ENCODE measurements around the gene APMAP. TPM values are rescaled to one million over a fixed set of nuclear protein-coding genes. Genes with fewer than 3 reads are reported as not detected.

The APMAP gene
- total and polyA plus RNA-seq, 2 of the 13 experiments (the other 11 are each of a cell fraction or from before 2014, with no cell fraction given): 168 to 214 TPM

- peak; percentile 43; the same call in 1 of the 2 replicates for TF ChIP-seq ZFX (CRISPR knock-in tag; IDR thresholded peaks at IDR 0.05; ENCODE audit: low read depth)
- no peak for TF ChIP-seq TERF1 (CRISPR knock-in tag; IDR thresholded peaks at IDR 0.05)
- TF ChIP-seq RXRA (CRISPR knock-in tag; IDR thresholded peaks at IDR 0.05): peak; percentile 50; the same call in 1 of the 2 replicates
- no peak; the same call in 1 of the 2 replicates for TF ChIP-seq FOXO1 (CRISPR knock-in tag; IDR thresholded peaks at IDR 0.05)
- TF ChIP-seq MBD4 (IDR thresholded peaks at IDR 0.05; ENCODE audit: borderline replicate concordance, low read length): no peak
- peak in 1 of 2 experiments; percentile 42; a peak in 1 of 4 replicates for TF ChIP-seq KLF16 (CRISPR knock-in tag; IDR thresholded peaks at IDR 0.05)
- no peak for TF ChIP-seq SP1 (IDR thresholded peaks at IDR 0.05)
- TF ChIP-seq SP1 (CRISPR knock-in tag; IDR thresholded peaks at IDR 0.05): no peak
- TF ChIP-seq SIX4 (CRISPR knock-in tag; IDR thresholded peaks at IDR 0.05): no peak
- TF ChIP-seq POGZ (CRISPR knock-in tag; IDR thresholded peaks at IDR 0.05): peak; percentile 38; the same call in 1 of the 2 replicates
- no peak for TF ChIP-seq CHD4 (IDR thresholded peaks at IDR 0.05; ENCODE audit: borderline replicate concordance, low read length)
- TF ChIP-seq EEA1 (CRISPR knock-in tag; IDR thresholded peaks at IDR 0.05; ENCODE audit: borderline replicate concordance): no peak
- no peak; the same call in 1 of the 2 replicates for TF ChIP-seq ZNF318 (CRISPR knock-in tag; IDR thresholded peaks at IDR 0.05)
- TF ChIP-seq, protein P1, sequence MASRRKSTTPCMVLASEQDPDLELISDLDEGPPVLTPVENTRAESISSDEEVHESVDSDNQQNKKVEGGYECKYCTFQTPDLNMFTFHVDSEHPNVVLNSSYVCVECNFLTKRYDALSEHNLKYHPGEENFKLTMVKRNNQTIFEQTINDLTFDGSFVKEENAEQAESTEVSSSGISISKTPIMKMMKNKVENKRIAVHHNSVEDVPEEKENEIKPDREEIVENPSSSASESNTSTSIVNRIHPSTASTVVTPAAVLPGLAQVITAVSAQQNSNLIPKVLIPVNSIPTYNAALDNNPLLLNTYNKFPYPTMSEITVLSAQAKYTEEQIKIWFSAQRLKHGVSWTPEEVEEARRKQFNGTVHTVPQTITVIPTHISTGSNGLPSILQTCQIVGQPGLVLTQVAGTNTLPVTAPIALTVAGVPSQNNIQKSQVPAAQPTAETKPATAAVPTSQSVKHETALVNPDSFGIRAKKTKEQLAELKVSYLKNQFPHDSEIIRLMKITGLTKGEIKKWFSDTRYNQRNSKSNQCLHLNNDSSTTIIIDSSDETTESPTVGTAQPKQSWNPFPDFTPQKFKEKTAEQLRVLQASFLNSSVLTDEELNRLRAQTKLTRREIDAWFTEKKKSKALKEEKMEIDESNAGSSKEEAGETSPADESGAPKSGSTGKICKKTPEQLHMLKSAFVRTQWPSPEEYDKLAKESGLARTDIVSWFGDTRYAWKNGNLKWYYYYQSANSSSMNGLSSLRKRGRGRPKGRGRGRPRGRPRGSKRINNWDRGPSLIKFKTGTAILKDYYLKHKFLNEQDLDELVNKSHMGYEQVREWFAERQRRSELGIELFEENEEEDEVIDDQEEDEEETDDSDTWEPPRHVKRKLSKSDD (CRISPR knock-in tag; IDR thresholded peaks at IDR 0.05; ENCODE audit: low read depth): no peak
- TF ChIP-seq, protein P2, sequence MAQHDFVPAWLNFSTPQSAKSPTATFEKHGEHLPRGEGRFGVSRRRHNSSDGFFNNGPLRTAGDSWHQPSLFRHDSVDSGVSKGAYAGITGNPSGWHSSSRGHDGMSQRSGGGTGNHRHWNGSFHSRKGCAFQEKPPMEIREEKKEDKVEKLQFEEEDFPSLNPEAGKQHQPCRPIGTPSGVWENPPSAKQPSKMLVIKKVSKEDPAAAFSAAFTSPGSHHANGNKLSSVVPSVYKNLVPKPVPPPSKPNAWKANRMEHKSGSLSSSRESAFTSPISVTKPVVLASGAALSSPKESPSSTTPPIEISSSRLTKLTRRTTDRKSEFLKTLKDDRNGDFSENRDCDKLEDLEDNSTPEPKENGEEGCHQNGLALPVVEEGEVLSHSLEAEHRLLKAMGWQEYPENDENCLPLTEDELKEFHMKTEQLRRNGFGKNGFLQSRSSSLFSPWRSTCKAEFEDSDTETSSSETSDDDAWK (CRISPR knock-in tag; IDR thresholded peaks at IDR 0.05): no peak
Observed at GRCh38 chr20:24994470-24995368, 2.2 kb upstream of the APMAP start (continued).

All from HepG2 (cell line).